ENCODE measurements around the gene ASTN1.
"Not testable (repeated sequence)": the region's sequence is repeated elsewhere in the genome, so short reads cannot be mapped to it uniquely, and the experiment has no call there.

Gene ASTN1

GRCh38 chr1:177103005-177103852, 61.3 kb downstream of the ASTN1 start:
- no peak for DNase-seq

GRCh38 chr1:177092001-177092400, 72.5 kb downstream of the ASTN1 start:
- DNase-seq: no peak

GRCh38 chr1:177091040-177091439, 73.5 kb downstream of the ASTN1 start:
- no peak for DNase-seq

DNA sequence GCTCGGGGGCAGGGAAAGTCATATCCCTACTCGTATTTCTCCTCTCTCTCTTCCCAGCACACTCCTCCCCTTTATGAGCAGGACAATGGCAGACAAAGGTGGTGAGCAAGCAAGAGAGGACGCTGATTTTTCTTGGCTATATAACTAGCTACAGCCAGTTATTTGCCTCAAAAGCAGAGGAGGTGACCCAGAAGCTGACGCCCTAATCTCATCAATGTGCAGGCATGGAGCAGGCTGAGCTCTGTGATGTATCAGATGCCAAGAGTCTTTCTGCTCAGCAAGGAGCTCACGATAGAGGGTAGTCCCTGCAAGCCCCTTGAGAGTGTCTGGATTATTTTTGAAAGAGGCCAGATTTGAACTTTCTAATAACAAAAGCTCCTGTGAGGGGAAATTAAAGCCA, 75.5 kb downstream of the ASTN1 start:
- DNase-seq: no peak

DNA sequence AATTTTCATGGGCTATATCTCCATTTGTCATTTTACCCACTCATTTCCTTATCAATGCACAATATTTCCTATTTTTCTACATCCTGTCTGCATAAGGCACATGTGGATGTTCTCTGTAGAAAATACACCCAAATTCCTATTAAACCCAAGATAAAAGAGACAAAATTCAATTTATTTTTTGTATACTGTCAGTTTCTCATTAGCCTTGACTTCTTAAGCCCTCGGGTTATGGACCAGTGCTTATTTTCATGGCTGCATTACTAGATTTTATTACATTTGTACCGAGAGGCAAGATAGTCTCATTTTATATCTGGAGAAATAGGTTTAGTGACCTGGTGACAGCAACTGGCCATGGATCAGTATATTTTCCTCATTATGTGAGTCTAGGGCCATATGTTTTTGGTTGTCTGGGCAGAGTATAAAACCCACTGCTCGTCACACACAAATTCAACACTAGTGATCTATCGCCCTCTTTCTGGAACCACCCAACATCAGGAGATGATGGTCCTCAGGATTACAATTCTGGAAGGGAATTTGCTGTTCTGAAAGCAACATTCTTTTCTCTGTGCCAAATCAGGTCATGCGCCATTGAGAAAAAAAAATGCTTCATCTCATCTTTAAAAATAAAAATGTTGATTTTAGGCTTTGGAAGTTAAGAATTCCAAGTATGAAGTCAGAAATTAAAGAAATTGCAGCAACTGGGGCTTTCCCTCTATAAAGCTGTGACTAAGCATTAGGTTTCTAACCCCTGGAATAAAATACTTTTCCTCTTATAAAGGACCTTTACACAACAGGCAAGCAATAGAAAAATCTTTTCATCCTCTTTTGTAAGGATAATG, 81.4 kb downstream of the ASTN1 start:
- DNase-seq: no peak

DNA sequence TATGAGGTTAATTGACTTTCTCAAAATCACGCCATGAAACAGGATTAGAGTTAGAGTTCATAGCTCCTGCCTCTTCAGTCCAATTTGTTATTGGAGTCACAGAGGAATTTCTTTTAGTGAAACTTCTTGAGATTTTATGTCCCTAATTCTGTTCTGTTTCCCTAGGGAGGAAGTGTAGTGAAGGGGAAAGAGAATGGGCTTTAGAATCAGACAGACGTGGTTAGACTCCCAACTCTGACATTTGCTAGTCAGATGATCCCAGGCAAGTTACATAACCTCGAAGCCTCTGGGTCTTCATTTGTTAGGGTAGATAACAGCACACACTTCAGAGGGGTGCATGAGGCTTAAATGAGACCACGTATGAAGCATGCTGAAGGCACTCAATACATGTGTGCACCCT, 83.9 kb downstream of the ASTN1 start:
- no peak for DNase-seq

- DNase-seq: no peak
These were observed 86.6 kb downstream of the ASTN1 start for GRCh38 chr1:177077734-177078499.

- no peak for DNase-seq
These were observed 87.5 kb downstream of the ASTN1 start for GRCh38 chr1:177077006-177077405.

- not testable (repeated sequence) for DNase-seq
These were observed 89.7 kb downstream of the ASTN1 start for GRCh38 chr1:177074811-177075210.

DNA sequence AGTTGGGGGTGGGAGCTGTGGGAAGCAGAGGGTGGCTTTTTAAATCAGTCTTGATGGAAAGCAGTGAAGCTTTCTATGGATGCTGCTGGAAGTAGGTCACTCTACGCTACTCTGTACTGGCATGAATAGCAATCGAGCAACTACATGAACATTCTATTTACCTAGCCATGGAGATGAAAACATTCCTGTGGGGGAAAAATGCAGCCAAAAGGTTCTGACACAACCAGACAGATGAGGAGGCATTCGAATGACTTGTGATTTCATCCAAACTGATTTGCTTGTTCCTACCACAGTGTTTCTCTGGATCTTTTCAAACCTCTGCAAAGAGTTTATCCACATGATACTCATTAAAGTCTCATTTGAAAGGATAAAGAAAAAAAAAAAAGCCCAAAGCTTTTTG, 95.0 kb downstream of the ASTN1 start:
- DNase-seq: no peak

- no peak for DNase-seq
These were observed 96.6 kb downstream of the ASTN1 start for GRCh38 chr1:177067752-177068410.

- no peak for DNase-seq
These were observed 99.1 kb downstream of the ASTN1 start for GRCh38 chr1:177065430-177065829.

DNA sequence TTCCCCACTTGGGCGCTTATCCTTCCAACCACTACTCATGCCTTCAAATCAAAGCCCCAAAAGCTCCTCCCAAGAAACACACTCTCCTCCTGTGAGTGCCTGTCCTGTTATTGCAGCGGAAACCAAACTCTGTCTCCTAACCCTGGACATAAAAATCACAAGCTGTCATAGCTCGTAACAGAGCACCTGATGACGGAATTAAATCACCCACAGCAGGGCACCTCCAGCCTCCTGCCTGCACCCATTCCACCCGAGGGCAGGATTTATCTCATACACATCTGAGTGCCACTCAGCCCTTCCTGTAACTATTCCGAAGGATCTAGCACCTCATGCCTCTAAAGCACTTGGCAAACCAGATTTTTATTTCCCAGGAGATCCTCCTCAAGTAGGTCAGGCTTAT, 100.9 kb downstream of the ASTN1 start:
- DNase-seq: no peak

DNA sequence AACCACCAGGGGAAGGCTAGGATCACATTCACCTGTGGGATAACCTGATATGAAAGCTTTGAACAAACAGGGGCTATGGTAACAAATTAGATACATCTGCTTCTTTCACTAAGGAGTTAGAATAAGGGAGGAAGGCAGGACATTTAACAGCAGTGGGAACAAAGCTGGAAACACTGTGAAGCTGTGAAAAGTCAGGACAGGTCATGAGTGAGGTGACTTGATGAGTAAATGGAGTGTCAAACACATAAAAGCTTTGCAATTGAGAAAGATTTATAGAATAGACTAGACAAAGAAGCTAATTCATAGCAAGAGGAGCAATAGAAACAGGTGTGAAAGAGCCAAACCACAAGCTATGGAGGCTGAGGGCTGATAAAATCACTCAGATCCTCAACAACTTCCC, 110.0 kb downstream of the ASTN1 start:
- DNase-seq: no peak

- DNase-seq: no peak
These were observed 110.9 kb downstream of the ASTN1 start for GRCh38 chr1:177053648-177054047.

- no peak for DNase-seq
These were observed 116.0 kb downstream of the ASTN1 start for GRCh38 chr1:177048314-177049069.

GRCh38 chr1:177045151-177045550, 119.4 kb downstream of the ASTN1 start:
- DNase-seq: no peak

DNA sequence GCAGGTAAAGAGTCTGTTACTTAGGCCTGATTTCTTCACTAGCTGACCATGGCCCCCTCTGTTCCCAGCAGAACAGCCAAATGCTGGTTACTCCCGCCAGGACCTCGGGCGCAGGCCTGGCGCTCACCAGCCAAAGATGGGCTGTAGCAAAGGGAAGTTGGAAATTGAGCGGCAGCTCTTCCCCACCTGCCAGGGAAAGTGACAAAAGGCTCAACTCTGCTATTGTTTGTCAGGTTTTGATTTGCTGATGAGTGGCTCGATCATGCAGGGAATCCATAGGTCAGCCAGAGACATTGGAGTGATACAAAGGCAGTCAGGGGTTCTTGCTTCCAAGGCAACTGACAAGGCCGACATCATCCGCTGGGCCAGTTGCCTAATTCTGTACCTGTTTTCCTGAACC, 120.1 kb downstream of the ASTN1 start:
- no peak for DNase-seq

DNA sequence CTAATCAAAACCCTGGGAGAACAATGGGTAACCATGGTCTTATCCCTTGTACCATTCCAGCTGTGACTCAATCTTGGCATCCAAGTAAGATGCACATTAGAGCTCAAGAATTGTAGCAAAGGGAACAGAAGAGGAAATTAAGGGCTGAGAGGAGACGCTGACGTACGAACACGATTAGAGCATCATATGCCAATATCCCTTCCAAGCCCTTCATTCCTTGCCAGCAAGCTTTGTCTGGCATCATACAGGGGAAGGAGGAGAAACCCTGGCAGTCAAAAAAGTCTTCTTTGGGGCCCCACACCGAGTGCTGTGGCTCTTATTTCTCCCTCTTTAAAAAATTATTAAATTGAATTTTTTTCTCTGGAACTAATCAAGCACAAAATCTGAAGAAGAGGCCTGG, 120.9 kb downstream of the ASTN1 start:
- no peak for DNase-seq

DNA sequence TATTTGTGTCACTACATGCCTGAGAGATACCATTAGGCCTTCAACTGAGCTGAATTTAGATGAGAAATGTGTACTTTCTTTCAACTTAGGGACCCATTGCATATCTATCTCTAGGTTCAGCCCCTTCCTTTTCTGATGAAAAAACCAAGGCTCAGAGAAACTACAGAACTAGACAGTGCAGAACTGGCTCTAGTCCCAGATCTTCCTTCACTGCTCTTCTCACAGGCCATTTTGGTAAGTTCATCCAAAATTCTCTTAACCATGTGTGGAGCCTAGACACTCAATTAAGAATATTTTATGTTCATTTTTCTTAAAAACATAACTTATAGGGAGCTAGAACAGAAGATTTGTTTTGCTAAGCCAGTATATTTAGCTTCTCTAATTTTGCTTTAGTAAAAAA, 128.9 kb downstream of the ASTN1 start:
- DNase-seq: no peak

GRCh38 chr1:177033628-177034027, 130.9 kb downstream of the ASTN1 start:
- no peak for DNase-seq

DNA sequence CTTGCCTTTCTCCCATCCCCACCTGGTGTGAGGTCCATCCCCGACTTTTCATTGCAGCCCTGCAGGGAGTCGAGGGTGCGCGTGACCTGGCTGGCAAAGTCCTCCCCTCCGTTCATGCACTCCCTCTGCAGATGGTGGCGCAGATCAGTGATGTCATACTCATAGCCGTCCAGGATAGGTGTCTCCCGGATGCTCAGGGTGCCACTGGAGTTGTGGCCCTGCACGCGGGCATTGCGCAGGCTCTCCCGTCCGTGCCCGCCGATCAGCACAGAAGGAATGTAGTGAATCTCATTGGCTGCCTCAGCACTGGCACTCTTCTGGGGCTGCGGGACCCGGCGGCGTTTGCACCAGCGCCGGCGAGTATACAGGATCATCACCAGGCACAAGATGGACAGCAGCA, 132.1 kb downstream of the ASTN1 start:
- no peak for DNase-seq

All from DMS 273 treated with DMSO at 0.1 percent for 48 hours (cell line).